ENCODE measurements around the gene ANKS3. TPM values are rescaled to one million over a fixed set of nuclear protein-coding genes. Genes with fewer than 3 reads are reported as not detected.

The ANKS3 gene
- 19.1 and 24.9 TPM in 2 replicates for total RNA-seq (2014; rRNA removed; shearing (Covaris generic))
- polyA plus RNA-seq (2016; fragmentation: Nextera tagmentation; extraction: Ambion mirVana) = 17.9 and 22.5 TPM in 2 replicates
- long read RNA-seq, partial matches to known transcripts = 1 of 11 reads
- long read RNA-seq, other reads (novel, unspliced or antisense) = 6 of 11 reads

- peaks cover 13% of the 10 kb centered on the region for H3K36me3 Mint-ChIP-seq (ENCODE audit: low read depth)
- peak within 1 kb of the TSS; percentile 100 for H3K4me2 ChIP-seq
- ATAC-seq = peak; percentile 93
- H3K27ac ChIP-seq (ENCODE audit: low read depth) = peak within 1 kb of the TSS; percentile 95
- H3K9me2 ChIP-seq (ENCODE audit: insufficient read depth) = no peaks in the 10 kb centered on the region
- peaks cover 8% of the 10 kb centered on the region; the same call in 2 of the 3 replicates for H3K4me1 Mint-ChIP-seq
- H3K27me3 ChIP-seq (ENCODE audit: insufficient read depth) = no peaks in the 10 kb centered on the region
- H2AFZ ChIP-seq = peak within 1 kb of the TSS; percentile 100
- H3K36me3 ChIP-seq (ENCODE audit: insufficient read depth) = peaks cover 5% of the 10 kb centered on the region
- no peaks in the 10 kb centered on the region for H3K9me3 Mint-ChIP-seq
- peaks cover 3% of the 10 kb centered on the region for H4K20me1 ChIP-seq (replicated peaks; ENCODE audit: insufficient read depth)
- peak within 1 kb of the TSS; percentile 98 for H3K4me3 ChIP-seq
- peak within 1 kb of the TSS; percentile 98 for H3K27ac Mint-ChIP-seq
- DNase-seq (ENCODE audit: low spot score) = peak; percentile 99
- H3K79me2 ChIP-seq (replicated peaks; ENCODE audit: insufficient read depth) = peaks cover 41% of the 10 kb centered on the region
- peaks cover 26% of the 10 kb centered on the region for H3F3A ChIP-seq (replicated peaks; ENCODE audit: low read depth)
- peak within 1 kb of the TSS; percentile 92 for H3K4me3 Mint-ChIP-seq
- peaks cover 10% of the 10 kb centered on the region; the same call in 1 of the 2 replicates for H3K4me1 ChIP-seq (ENCODE audit: insufficient read depth)
- peak; percentile 74 for TF ChIP-seq CREB1 (CRISPR knock-in tag; IDR thresholded peaks at IDR 0.05; ENCODE audit: low read depth)
- peak; percentile 62 for TF ChIP-seq POLR2AphosphoS5 (IDR thresholded peaks at IDR 0.05; ENCODE audit: low read depth)
- TF ChIP-seq ZNF114 (CRISPR knock-in tag; IDR thresholded peaks at IDR 0.05) = no peak
- no peak for TF ChIP-seq NANOG (IDR thresholded peaks at IDR 0.05; ENCODE audit: borderline replicate concordance)
- peak; percentile 20 for TF ChIP-seq REST (IDR thresholded peaks at IDR 0.05; ENCODE audit: unreplicated experiment)
- peak; percentile 85 for TF ChIP-seq ETS1 (IDR thresholded peaks at IDR 0.05)
- H3K27me3 Mint-ChIP-seq (ENCODE audit: insufficient read depth, low read depth, poor library complexity) = peaks cover 16% of the 10 kb centered on the region
Measured at GRCh38 chr16:4734063-4734729, at the start of gene ANKS3, which contains the start of gene DNAAF8. ANKS3 (minus strand) TSS chr16:4734271; CDS start chr16:4730149, 4,122 bp downstream. DNAAF8 (plus strand) TSS chr16:4734537; CDS start chr16:4736515, 1,978 bp downstream.

GRCh38 chr16:4783251-4783950 lies 49.3 kb upstream of the ANKS3 start:
- Mint-ChIP-seq H3K36me3 (ENCODE audit: low read depth) (peaks cover 19% of the 10 kb centered on the region), H3K27ac (no peak overlapping the region), H3K4me3 (no peak overlapping the region; the same call in 2 of the 3 replicates), H3K4me1 (peaks cover 9% of the 10 kb centered on the region), H3K9me3 (peaks cover 2% of the 10 kb centered on the region; the same call in 2 of the 3 replicates), H3K27me3 (ENCODE audit: insufficient read depth, low read depth, poor library complexity) (peaks cover 28% of the 10 kb centered on the region)
- ATAC-seq = no peak
- H3F3A ChIP-seq (replicated peaks; ENCODE audit: low read depth) = no peaks in the 10 kb centered on the region
- no peaks in the 10 kb centered on the region for H3K27me3 ChIP-seq (ENCODE audit: insufficient read depth)
- H3K4me2 ChIP-seq = no peak overlapping the region
- peaks cover 6% of the 10 kb centered on the region; the same call in 1 of the 2 replicates for H3K4me1 ChIP-seq (ENCODE audit: insufficient read depth)
- no peaks in the 10 kb centered on the region for H4K20me1 ChIP-seq (replicated peaks; ENCODE audit: insufficient read depth)
- H3K27ac ChIP-seq (ENCODE audit: low read depth) = no peak overlapping the region
- no peaks in the 10 kb centered on the region for H3K9me2 ChIP-seq (ENCODE audit: insufficient read depth)
- no peak overlapping the region for H3K4me3 ChIP-seq
- DNase-seq (ENCODE audit: low spot score) = no peak
- H2AFZ ChIP-seq = no peak overlapping the region
- no peaks in the 10 kb centered on the region for H3K79me2 ChIP-seq (replicated peaks; ENCODE audit: insufficient read depth)
- H3K36me3 ChIP-seq (ENCODE audit: insufficient read depth) = no peaks in the 10 kb centered on the region
- no peak for TF ChIP-seq REST (IDR thresholded peaks at IDR 0.05; ENCODE audit: unreplicated experiment)
- no peak for TF ChIP-seq ZNF331 (CRISPR knock-in tag; IDR thresholded peaks at IDR 0.05; ENCODE audit: low read depth)
- no peak for TF ChIP-seq CTCF (conservative IDR thresholded peaks at IDR 0.05; ENCODE audit: low read depth in 2 of 2)
- no peak for TF ChIP-seq ZNF114 (CRISPR knock-in tag; IDR thresholded peaks at IDR 0.05)
- no peak for TF ChIP-seq STAT1 (IDR thresholded peaks at IDR 0.05; ENCODE audit: unreplicated experiment)
- no peak for TF ChIP-seq EZH2 (IDR thresholded peaks at IDR 0.05; ENCODE audit: low read depth, unreplicated experiment)
- TF ChIP-seq JUNB (IDR thresholded peaks at IDR 0.05; ENCODE audit: unreplicated experiment) = no peak
- TF ChIP-seq NANOG (IDR thresholded peaks at IDR 0.05; ENCODE audit: borderline replicate concordance) = no peak
- no peak for TF ChIP-seq CREB1 (CRISPR knock-in tag; IDR thresholded peaks at IDR 0.05; ENCODE audit: low read depth)
- no peak for TF ChIP-seq POLR2AphosphoS5 (IDR thresholded peaks at IDR 0.05; ENCODE audit: low read depth)
